ENCODE data around the gene ZNF518A.

The ZNF518A gene

DNA sequence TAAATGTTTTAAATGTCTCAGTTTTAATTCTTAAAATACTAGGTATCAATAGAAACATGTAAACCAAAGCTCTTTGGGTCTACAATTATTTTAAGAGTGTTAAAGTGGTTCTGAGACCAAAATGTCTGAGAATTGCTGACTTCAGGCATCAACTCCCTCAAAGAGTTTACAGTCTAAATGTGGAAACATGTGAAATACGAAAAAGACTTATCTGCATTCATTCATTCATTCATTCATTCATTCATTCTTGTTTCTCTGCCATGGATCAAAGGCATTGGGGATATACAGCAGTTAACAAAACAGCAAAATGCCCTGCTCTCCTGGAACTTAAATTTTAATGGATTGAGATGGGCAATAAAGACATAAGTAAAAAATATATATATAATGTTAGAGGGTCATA, 71.4 kb downstream of the ZNF518A start:
- Histone ChIP-seq H3K36me3 (ENCODE audit: control insufficient read depth in 4 of 4, insufficient read depth in 4 of 4, low read length in 3 of 4) (no peaks in the 10 kb centered on the region), H3K27me3 (replicated peaks in 2 of 5; ENCODE audit: control insufficient read depth in 4 of 5, insufficient read depth in 5 of 5, low read length in 4 of 5) (peaks cover 0 to 1% (median 0%) of the 10 kb centered on the region in 5 experiments), H3K9me3 (ENCODE audit: control extremely low read depth in 1 of 5, control insufficient read depth in 4 of 5, insufficient read depth in 2 of 5, low read depth in 1 of 5, low read length in 4 of 5) (no peaks in the 10 kb centered on the region), H3K4me1 (ENCODE audit: control extremely low read depth in 1 of 4, control insufficient read depth in 4 of 4, insufficient read depth in 4 of 4, low read length in 3 of 4) (no peaks in the 10 kb centered on the region), H3K4me3 (ENCODE audit: control insufficient read depth in 1 of 7, extremely low read depth in 1 of 7, insufficient read depth in 4 of 7, low read depth in 2 of 7, low read length in 6 of 7) (no peak overlapping the region), H3K27ac (ENCODE audit: insufficient read depth in 1 of 2, low read depth in 1 of 2, low read length in 2 of 2, poor library complexity in 1 of 2, severe bottlenecking in 2 of 2) (no peak overlapping the region)
- no peak for DNase-seq
- ChIA-PET CTCF (interaction anchor here (1.0 kb wide), 1 partner anchor 9 kb away, joined by 3 read pairs; no protein-coding TSS in a partner anchor), POLR2A (no interaction called here)
- 80% methylated on average over 1 of the region's 1 CpG for WGBS (ENCODE audit: insufficient coverage)

DNA sequence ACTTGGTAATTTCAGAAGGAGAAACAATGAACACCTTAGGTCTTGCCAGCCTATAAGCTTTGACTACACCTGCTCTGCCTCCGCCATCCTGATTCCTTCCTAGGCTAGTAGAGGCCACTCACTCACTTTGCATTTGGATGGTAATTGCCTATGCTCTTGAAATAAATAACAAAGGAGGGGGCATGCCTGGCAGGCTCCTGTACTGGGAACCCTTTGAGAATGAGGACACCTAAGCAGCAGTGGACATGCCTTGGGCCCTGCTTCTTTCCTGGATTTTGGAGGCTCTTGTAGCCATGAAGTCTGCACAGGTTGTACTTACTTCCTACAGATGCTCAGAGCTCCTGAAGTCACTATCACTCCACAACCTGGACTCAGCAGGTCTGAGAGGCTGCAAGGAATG, 75.5 kb downstream of the ZNF518A start:
- ChIA-PET CTCF (no interaction called here), POLR2A (no interaction called here)
- no peak overlapping the region for H3K4me3 ChIP-seq (ENCODE audit: control insufficient read depth in 1 of 7, extremely low read depth in 1 of 7, insufficient read depth in 4 of 7, low read depth in 2 of 7, low read length in 6 of 7)
- H3K27me3 ChIP-seq (replicated peaks in 2 of 5; ENCODE audit: control insufficient read depth in 4 of 5, insufficient read depth in 5 of 5, low read length in 4 of 5), result peaks cover 0 to 1% (median 0%) of the 10 kb centered on the region in 5 experiments
- DNase-seq, result no peak
- no peaks in the 10 kb centered on the region for H3K4me1 ChIP-seq (ENCODE audit: control extremely low read depth in 1 of 4, control insufficient read depth in 4 of 4, insufficient read depth in 4 of 4, low read length in 3 of 4)
- 100% methylated on average over 1 of the region's 1 CpG for WGBS (ENCODE audit: insufficient coverage)
- no peaks in the 10 kb centered on the region for H3K9me3 ChIP-seq (ENCODE audit: control extremely low read depth in 1 of 5, control insufficient read depth in 4 of 5, insufficient read depth in 2 of 5, low read depth in 1 of 5, low read length in 4 of 5)
- no peak overlapping the region for H3K27ac ChIP-seq (ENCODE audit: insufficient read depth in 1 of 2, low read depth in 1 of 2, low read length in 2 of 2, poor library complexity in 1 of 2, severe bottlenecking in 2 of 2)
- no peaks in the 10 kb centered on the region for H3K36me3 ChIP-seq (ENCODE audit: control insufficient read depth in 4 of 4, insufficient read depth in 4 of 4, low read length in 3 of 4)

DNA sequence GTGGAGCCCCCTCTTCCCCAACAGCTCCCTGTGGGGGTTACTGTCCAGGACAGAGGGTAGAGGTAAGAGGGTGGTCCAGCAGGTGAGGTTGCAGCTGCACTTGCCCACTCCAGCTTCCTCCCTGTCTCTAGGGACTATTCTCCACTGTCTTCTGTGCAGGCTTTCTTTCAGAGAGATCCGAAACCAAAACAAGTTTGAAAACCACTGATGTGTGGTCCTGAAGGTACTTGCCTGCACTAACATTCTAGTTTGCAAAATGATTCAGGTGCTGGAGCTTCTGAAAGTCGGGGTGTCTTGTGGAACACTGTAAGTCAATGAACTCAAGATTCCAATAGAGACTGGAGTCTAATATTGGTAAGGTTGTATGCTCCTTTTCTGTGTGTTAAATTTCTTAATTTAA, 78.2 kb downstream of the ZNF518A start:
- Histone ChIP-seq H3K9me3 (ENCODE audit: control extremely low read depth in 1 of 5, control insufficient read depth in 4 of 5, insufficient read depth in 2 of 5, low read depth in 1 of 5, low read length in 4 of 5) (no peaks in the 10 kb centered on the region), H3K27ac (ENCODE audit: insufficient read depth in 1 of 2, low read depth in 1 of 2, low read length in 2 of 2, poor library complexity in 1 of 2, severe bottlenecking in 2 of 2) (no peak overlapping the region), H3K4me3 (ENCODE audit: control insufficient read depth in 1 of 7, extremely low read depth in 1 of 7, insufficient read depth in 4 of 7, low read depth in 2 of 7, low read length in 6 of 7) (no peak overlapping the region), H3K4me1 (ENCODE audit: control extremely low read depth in 1 of 4, control insufficient read depth in 4 of 4, insufficient read depth in 4 of 4, low read length in 3 of 4) (no peaks in the 10 kb centered on the region), H3K27me3 (replicated peaks in 2 of 5; ENCODE audit: control insufficient read depth in 4 of 5, insufficient read depth in 5 of 5, low read length in 4 of 5) (peaks cover 0 to 1% (median 0%) of the 10 kb centered on the region in 5 experiments), H3K36me3 (ENCODE audit: control insufficient read depth in 4 of 4, insufficient read depth in 4 of 4, low read length in 3 of 4) (no peaks in the 10 kb centered on the region)
- ChIA-PET POLR2A (interaction anchor here (0.6 kb wide), 1 partner anchor 915 kb away, joined by 3 read pairs; no protein-coding TSS in a partner anchor), CTCF (interaction anchor here (1.2 kb wide), 1 partner anchor 191 kb away, joined by 4 read pairs; no protein-coding TSS in a partner anchor)
- 89% methylated on average over 1 of the region's 2 CpGs for WGBS (ENCODE audit: insufficient coverage)
- DNase-seq, result no peak

DNA sequence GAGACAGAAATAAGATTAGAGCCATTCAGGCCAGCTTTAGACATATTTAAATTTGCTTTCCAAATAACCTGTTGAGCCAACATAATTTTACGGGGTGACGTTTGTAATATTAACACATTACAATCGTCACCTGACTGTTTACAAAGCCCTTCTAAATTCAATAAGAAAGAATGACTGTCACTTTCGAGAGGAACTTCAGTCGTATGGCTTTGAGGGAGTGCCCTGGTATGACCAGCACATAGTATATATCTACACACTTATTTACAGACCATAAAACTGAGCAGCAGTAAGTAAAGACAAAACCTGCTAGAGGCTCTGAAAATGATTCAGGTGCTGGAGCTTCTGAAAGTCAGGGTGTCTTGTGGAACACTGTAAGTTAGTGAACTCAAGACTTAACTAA, 78.8 kb downstream of the ZNF518A start:
- DNase-seq, result no peak
- no peaks in the 10 kb centered on the region for H3K4me1 ChIP-seq (ENCODE audit: control extremely low read depth in 1 of 4, control insufficient read depth in 4 of 4, insufficient read depth in 4 of 4, low read length in 3 of 4)
- no peaks in the 10 kb centered on the region for H3K27me3 ChIP-seq (replicated peaks in 2 of 5; ENCODE audit: control insufficient read depth in 4 of 5, insufficient read depth in 5 of 5, low read length in 4 of 5)
- WGBS (ENCODE audit: insufficient coverage), result 100% methylated on average over 2 of the region's 5 CpGs
- H3K36me3 ChIP-seq (ENCODE audit: control insufficient read depth in 4 of 4, insufficient read depth in 4 of 4, low read length in 3 of 4), result no peaks in the 10 kb centered on the region
- H3K4me3 ChIP-seq (ENCODE audit: control insufficient read depth in 1 of 7, extremely low read depth in 1 of 7, insufficient read depth in 4 of 7, low read depth in 2 of 7, low read length in 6 of 7), result no peak overlapping the region
- POLR2A ChIA-PET, result interaction anchor here (0.6 kb wide), 1 partner anchor 914 kb away, joined by 3 read pairs; no protein-coding TSS in a partner anchor
- no peak overlapping the region for H3K27ac ChIP-seq (ENCODE audit: insufficient read depth in 1 of 2, low read depth in 1 of 2, low read length in 2 of 2, poor library complexity in 1 of 2, severe bottlenecking in 2 of 2)
- CTCF ChIA-PET, result interaction anchor here (1.5 kb wide), 1 partner anchor 82 kb away, joined by 3 read pairs; no protein-coding TSS in a partner anchor
- H3K9me3 ChIP-seq (ENCODE audit: control extremely low read depth in 1 of 5, control insufficient read depth in 4 of 5, insufficient read depth in 2 of 5, low read depth in 1 of 5, low read length in 4 of 5), result no peaks in the 10 kb centered on the region

DNA sequence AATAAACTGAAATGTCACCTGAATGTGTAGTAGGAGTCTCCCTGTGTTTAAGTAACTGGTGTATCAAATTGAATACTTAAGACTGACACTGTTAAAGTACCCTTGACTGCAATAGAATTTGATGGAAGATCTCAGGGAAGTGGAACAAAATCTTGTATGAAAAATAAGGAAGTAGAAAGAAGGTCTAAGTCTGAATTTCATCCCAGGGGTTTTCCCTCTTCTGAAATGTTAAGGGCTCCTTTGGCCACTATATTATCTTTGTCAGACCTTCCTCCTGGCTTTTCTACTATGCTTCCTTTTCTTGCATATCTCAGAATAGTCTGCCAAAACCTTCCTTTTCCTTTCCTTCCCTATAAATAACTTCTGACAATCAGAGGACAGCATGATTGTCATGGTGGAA, 81.7 kb downstream of the ZNF518A start:
- Histone ChIP-seq H3K4me3 (ENCODE audit: control insufficient read depth in 1 of 7, extremely low read depth in 1 of 7, insufficient read depth in 4 of 7, low read depth in 2 of 7, low read length in 6 of 7) (no peak overlapping the region), H3K36me3 (ENCODE audit: control insufficient read depth in 4 of 4, insufficient read depth in 4 of 4, low read length in 3 of 4) (no peaks in the 10 kb centered on the region), H3K27ac (ENCODE audit: insufficient read depth in 1 of 2, low read depth in 1 of 2, low read length in 2 of 2, poor library complexity in 1 of 2, severe bottlenecking in 2 of 2) (no peak overlapping the region), H3K4me1 (ENCODE audit: control extremely low read depth in 1 of 4, control insufficient read depth in 4 of 4, insufficient read depth in 4 of 4, low read length in 3 of 4) (no peaks in the 10 kb centered on the region), H3K9me3 (ENCODE audit: control extremely low read depth in 1 of 5, control insufficient read depth in 4 of 5, insufficient read depth in 2 of 5, low read depth in 1 of 5, low read length in 4 of 5) (no peaks in the 10 kb centered on the region), H3K27me3 (replicated peaks in 2 of 5; ENCODE audit: control insufficient read depth in 4 of 5, insufficient read depth in 5 of 5, low read length in 4 of 5) (no peaks in the 10 kb centered on the region)
- DNase-seq, result peak in 2 of 3 donors; percentile 15 to 17
- POLR2A ChIA-PET, result no interaction called here
- CTCF ChIA-PET, result no interaction called here

DNA sequence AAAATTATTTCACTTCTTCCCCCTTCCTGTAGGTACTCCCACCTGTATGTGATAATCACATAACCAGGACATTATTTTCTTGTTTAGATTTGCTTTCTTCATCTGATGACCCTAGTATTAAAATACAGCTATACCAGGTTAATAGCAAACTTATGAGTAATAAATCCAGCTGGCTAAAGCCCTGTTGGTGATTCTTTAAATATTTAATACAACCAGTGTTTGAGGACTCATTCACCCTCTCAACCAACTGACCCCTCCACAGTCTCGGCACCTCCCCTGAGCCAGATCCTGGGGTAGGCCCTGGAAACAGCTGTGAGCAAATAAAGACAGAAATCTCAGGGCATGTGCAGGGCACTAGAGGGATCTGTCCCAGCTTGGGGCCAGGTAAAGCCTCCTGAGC, 82.8 kb downstream of the ZNF518A start:
- H3K36me3 ChIP-seq (ENCODE audit: control insufficient read depth in 4 of 4, insufficient read depth in 4 of 4, low read length in 3 of 4), result no peaks in the 10 kb centered on the region
- no peaks in the 10 kb centered on the region for H3K9me3 ChIP-seq (ENCODE audit: control extremely low read depth in 1 of 5, control insufficient read depth in 4 of 5, insufficient read depth in 2 of 5, low read depth in 1 of 5, low read length in 4 of 5)
- no peaks in the 10 kb centered on the region for H3K4me1 ChIP-seq (ENCODE audit: control extremely low read depth in 1 of 4, control insufficient read depth in 4 of 4, insufficient read depth in 4 of 4, low read length in 3 of 4)
- DNase-seq, result no peak
- H3K27me3 ChIP-seq (replicated peaks in 2 of 5; ENCODE audit: control insufficient read depth in 4 of 5, insufficient read depth in 5 of 5, low read length in 4 of 5), result no peaks in the 10 kb centered on the region
- CTCF ChIA-PET, result interaction anchor here (1.3 kb wide), 1 partner anchor 17 kb away, joined by 4 read pairs; no protein-coding TSS in a partner anchor
- H3K4me3 ChIP-seq (ENCODE audit: control insufficient read depth in 1 of 7, extremely low read depth in 1 of 7, insufficient read depth in 4 of 7, low read depth in 2 of 7, low read length in 6 of 7), result no peak overlapping the region
- POLR2A ChIA-PET, result no interaction called here
- no CpG with 5 or more reads among the region's 1 CpG for WGBS (ENCODE audit: insufficient coverage)
- no peak overlapping the region for H3K27ac ChIP-seq (ENCODE audit: insufficient read depth in 1 of 2, low read depth in 1 of 2, low read length in 2 of 2, poor library complexity in 1 of 2, severe bottlenecking in 2 of 2)

All from common myeloid progenitor, CD34-positive (primary cell).